Hepatocyte (in vitro differentiated cells): ENCODE measurements around the gene CD22. TPM values are rescaled to one million over a fixed set of nuclear protein-coding genes. Genes with fewer than 3 reads are reported as not detected.

Source experiments
- DNase-seq: peaks from one replicate; pipeline ENCODE4 v3.0.0-alpha.2; 2016; ENCODE audit warnings: low spot score
- H2AFZ ChIP-seq: fragments of 200-600 bp; sonication (generic); 2 replicates; pipeline ENCODE4 v1.6.0; 2016; ENCODE audit warnings: antibody characterized with exemption, mild to moderate bottlenecking
- H3K27ac ChIP-seq: fragments of 200-600 bp; sonication (generic); 2 replicates; pipeline ENCODE4 v1.5.1; 2016; ENCODE audit warnings: mild to moderate bottlenecking
- H3K27me3 ChIP-seq: fragments of 200-600 bp; sonication (generic); 2 replicates; pipeline ENCODE4 v1.6.1; 2016
- H3K36me3 ChIP-seq: fragments of 200-600 bp; sonication (generic); replicated peaks from 2 replicates; pipeline ENCODE4 v1.5.1; 2016; ENCODE audit warnings: low read depth; ENCODE audit not compliant: insufficient read depth
- H3K4me1 ChIP-seq: fragments of 200-600 bp; sonication (generic); 2 replicates; pipeline ENCODE4 v1.5.1; 2016; ENCODE audit warnings: mild to moderate bottlenecking, moderate library complexity; ENCODE audit not compliant: insufficient read depth
- H3K4me2 ChIP-seq: fragments of 200-600 bp; sonication (generic); 2 replicates; pipeline ENCODE4 v1.6.0; 2016
- H3K4me3 ChIP-seq: fragments of 200-600 bp; sonication (generic); 2 replicates; pipeline ENCODE4 v1.5.1; 2016; ENCODE audit warnings: mild to moderate bottlenecking
- H3K79me2 ChIP-seq: fragments of 200-600 bp; sonication (generic); 2 replicates; pipeline ENCODE4 v1.6.0; 2017; ENCODE audit warnings: mild to moderate bottlenecking
- H3K9me2 ChIP-seq: fragments of 200-600 bp; sonication (generic); replicated peaks from 2 replicates; pipeline ENCODE4 v1.6.0; 2017; ENCODE audit warnings: mild to moderate bottlenecking; ENCODE audit not compliant: insufficient read depth
- H3K9me3 ChIP-seq: fragments of 200-600 bp; sonication (generic); 2 replicates; pipeline ENCODE4 v1.5.1; 2016; ENCODE audit warnings: low read depth, mild to moderate bottlenecking
- H4K20me1 ChIP-seq: fragments of 200-600 bp; sonication (generic); 2 replicates; pipeline ENCODE4 v1.6.0; 2016; ENCODE audit warnings: mild to moderate bottlenecking; ENCODE audit not compliant: insufficient read depth, poor library complexity, severe bottlenecking
- EZH2 ChIP-seq: fragments of 200-600 bp; sonication (generic); IDR thresholded peaks from 2 replicates; pipeline ENCODE4 v1.6.1; 2016; ENCODE audit warnings: antibody characterized with exemption, mild to moderate bottlenecking, borderline replicate concordance
- EZH2phosphoT487 ChIP-seq: fragments of 200-600 bp; sonication (generic); IDR thresholded peaks from one replicate; pipeline ENCODE4 v1.6.1; 2018; ENCODE audit warnings: antibody characterized with exemption, mild to moderate bottlenecking, low read depth, moderate library complexity; ENCODE audit not compliant: unreplicated experiment, severe bottlenecking
- WGBS: methylation state at CpG from one replicate; pipeline ENCODE4 v1.1.6; 2016; ENCODE audit warnings: low lambda C conversion rate; ENCODE audit errors: missing lambda C conversion rate; 5-methylcytosine and 5-hydroxymethylcytosine counted together
- polyA plus RNA-seq: library from polyadenylated mRNA; unstranded; fragments of >200 nt; fragmentation: Nextera tagmentation; extraction: Ambion mirVana; gene quantifications from 2 replicates; pipeline ENCODE4 v1.2.1, GENCODE V29; 2016
- total RNA-seq: library from RNA; depleted of rRNA; stranded (reverse); fragments of >200 nt; gene quantifications from 2 replicates; pipeline ENCODE4 v1.2.3, GENCODE V29; 2014
- TF ChIP-seq, protein P1 (sequence below): fragments of 200-600 bp; sonication (generic); IDR thresholded peaks from 2 replicates; pipeline ENCODE4 v1.5.1; 2016; ENCODE audit warnings: antibody characterized with exemption, mild to moderate bottlenecking; ENCODE audit not compliant: poor library complexity

Gene CD22
- total and polyA plus RNA-seq, 2 experiments from 2014 or later, result 1.6 TPM; not detected in 1

DNA sequence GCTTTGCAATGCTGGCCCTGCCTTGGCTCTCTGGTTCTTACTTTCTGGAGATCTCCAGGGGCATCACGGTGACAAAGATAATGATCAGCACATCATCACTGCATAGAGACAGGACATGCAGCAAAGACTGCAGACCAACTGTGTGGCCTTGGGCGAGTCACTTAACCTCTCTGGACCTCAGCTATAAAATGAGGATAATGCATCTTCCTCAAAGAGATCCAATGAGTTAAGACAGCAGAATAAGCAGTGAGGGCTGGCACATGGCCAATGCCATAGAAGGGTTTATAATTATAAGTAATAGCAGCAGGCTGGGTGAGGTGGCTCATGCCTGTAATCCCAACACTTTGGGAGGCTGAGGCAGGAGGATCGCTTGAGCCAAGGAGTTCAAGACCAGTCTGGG, 34.7 kb upstream of the CD22 start:
- TF ChIP-seq, protein P1, sequence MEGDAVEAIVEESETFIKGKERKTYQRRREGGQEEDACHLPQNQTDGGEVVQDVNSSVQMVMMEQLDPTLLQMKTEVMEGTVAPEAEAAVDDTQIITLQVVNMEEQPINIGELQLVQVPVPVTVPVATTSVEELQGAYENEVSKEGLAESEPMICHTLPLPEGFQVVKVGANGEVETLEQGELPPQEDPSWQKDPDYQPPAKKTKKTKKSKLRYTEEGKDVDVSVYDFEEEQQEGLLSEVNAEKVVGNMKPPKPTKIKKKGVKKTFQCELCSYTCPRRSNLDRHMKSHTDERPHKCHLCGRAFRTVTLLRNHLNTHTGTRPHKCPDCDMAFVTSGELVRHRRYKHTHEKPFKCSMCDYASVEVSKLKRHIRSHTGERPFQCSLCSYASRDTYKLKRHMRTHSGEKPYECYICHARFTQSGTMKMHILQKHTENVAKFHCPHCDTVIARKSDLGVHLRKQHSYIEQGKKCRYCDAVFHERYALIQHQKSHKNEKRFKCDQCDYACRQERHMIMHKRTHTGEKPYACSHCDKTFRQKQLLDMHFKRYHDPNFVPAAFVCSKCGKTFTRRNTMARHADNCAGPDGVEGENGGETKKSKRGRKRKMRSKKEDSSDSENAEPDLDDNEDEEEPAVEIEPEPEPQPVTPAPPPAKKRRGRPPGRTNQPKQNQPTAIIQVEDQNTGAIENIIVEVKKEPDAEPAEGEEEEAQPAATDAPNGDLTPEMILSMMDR, result no peak
- TF ChIP-seq EZH2 (no peak), EZH2phosphoT487 (no peak)
- Histone ChIP-seq H3K27me3 (peaks cover 2% of the 10 kb centered on the region), H3K9me2 (no peaks in the 10 kb centered on the region), H3K4me3 (no peak overlapping the region), H3K79me2 (no peaks in the 10 kb centered on the region), H3K9me3 (no peaks in the 10 kb centered on the region), H3K4me1 (no peaks in the 10 kb centered on the region), H3K27ac (no peak overlapping the region), H3K4me2 (no peak overlapping the region), H4K20me1 (no peaks in the 10 kb centered on the region), H2AFZ (no peak overlapping the region), H3K36me3 (no peaks in the 10 kb centered on the region)
- WGBS, result 73% methylated on average over 3 of the region's 3 CpGs
- no peak for DNase-seq

DNA sequence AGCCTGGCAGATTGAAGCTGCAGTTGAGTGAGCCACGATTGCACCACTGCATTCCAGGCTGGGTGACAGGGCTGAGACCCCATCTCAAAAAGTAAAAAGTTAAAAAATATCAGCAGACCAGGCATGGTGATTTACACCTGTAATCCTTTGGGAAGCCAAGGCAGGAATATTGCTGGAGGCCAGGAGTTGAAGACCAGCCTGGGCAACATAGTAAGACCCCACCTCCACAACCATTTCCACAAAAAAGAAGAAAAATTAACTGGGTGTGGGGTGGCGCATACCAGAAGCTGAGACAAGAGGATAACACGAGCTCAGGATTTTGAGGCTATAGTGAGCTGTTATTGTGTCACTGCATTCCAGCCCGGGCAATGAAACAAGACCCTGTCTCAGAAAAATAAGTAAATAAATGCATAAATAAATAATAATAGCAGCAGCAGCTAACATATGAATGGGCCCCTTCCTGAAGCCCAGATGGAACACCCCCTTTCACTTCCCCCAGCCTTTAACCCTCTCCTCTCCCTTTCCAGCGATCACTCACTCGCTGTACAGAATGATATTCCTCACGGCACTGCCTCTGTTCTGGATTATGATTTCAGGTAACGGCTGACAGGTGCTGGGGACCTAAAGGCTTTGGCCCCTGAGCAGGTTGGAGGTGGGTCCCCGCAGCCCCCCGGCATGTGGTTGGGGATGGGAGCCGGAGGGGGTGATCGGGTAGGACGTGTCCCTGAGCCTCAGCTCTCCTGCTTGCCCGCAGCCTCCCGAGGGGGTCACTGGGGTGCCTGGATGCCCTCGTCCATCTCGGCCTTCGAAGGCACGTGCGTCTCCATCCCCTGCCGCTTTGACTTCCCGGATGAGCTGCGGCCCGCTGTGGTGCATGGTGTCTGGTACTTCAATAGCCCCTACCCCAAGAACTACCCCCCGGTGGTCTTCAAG, 33.9 kb upstream of the CD22 start:
- no peaks in the 10 kb centered on the region for H3K79me2 ChIP-seq
- H3K36me3 ChIP-seq, result no peaks in the 10 kb centered on the region
- TF ChIP-seq, protein P1, result no peak
- TF ChIP-seq EZH2phosphoT487 (no peak), EZH2 (no peak)
- H3K27ac ChIP-seq, result no peak overlapping the region
- no peaks in the 10 kb centered on the region for H3K4me1 ChIP-seq
- H3K27me3 ChIP-seq, result peaks cover 2% of the 10 kb centered on the region
- H3K4me2 ChIP-seq, result no peak overlapping the region
- no peak overlapping the region for H2AFZ ChIP-seq
- no peaks in the 10 kb centered on the region for H3K9me2 ChIP-seq
- DNase-seq, result no peak
- WGBS, result 83% methylated on average over 24 of the region's 25 CpGs
- H3K4me3 ChIP-seq, result no peak overlapping the region
- no peaks in the 10 kb centered on the region for H4K20me1 ChIP-seq
- H3K9me3 ChIP-seq, result no peaks in the 10 kb centered on the region

GRCh38 chr19:35295792-35296462, 33.1 kb upstream of the CD22 start:
- DNase-seq, result no peak
- no peak overlapping the region for H3K27ac ChIP-seq
- H3K9me3 ChIP-seq, result no peaks in the 10 kb centered on the region
- 67% methylated on average over 24 of the region's 24 CpGs for WGBS
- H3K4me3 ChIP-seq, result no peak overlapping the region
- no peaks in the 10 kb centered on the region for H3K36me3 ChIP-seq
- TF ChIP-seq EZH2phosphoT487, result no peak
- TF ChIP-seq, protein P1, result no peak
- no peak for TF ChIP-seq EZH2
- H2AFZ ChIP-seq, result no peak overlapping the region
- H4K20me1 ChIP-seq, result no peaks in the 10 kb centered on the region
- H3K9me2 ChIP-seq, result no peaks in the 10 kb centered on the region
- peaks cover 2% of the 10 kb centered on the region for H3K27me3 ChIP-seq
- no peaks in the 10 kb centered on the region for H3K4me1 ChIP-seq
- no peaks in the 10 kb centered on the region for H3K79me2 ChIP-seq
- H3K4me2 ChIP-seq, result no peak overlapping the region
